ENCODE results near the gene MCF2L.
"Not testable (repeated sequence)": the region's sequence is repeated elsewhere in the genome, so short reads cannot be mapped to it uniquely, and the experiment has no call there.

The MCF2L gene

DNA sequence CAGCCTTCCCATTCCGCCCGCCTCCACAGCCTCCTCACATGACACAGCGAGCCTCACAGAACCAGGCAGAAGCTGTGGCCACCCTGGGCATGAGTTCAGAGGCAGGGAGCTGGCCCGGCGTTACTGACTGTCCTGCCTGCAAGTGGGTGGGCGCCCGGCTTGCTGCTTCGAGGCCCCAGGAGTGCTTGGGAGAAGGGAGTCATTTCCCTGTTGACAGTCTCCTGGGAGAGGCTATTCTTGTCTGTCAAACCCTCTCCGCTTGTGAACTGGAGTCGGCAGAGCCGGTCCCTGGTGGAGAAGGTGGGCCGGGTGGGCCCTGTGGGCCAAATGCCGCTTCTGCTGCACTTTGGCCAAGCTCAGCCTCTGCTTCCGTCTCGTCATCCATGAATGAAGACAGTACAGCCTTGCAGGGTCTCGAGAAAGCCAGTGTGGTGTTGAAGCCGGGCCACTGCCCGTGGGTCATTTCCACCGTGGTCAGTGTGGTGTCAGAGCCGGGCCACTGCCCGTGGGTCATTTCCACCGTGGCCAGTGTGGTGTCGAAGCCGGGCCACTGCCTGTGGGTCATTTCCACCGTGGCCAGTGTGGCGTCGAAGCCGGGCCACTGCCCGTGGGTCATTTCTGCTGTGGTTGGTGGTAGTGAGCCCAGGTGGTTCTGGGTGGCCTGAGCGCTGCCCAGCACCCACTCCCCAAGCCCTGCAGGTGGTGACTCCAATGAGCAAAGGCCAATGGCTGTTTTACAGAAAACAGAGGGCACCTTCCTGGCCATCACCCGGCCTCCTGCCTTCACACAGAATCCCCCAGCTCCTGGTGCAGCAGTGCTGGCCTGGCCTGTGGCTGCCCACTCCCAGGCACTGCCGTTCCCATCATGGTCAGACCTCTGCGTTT is 123.1 kb downstream of the MCF2L start:
- no peak for DNase-seq (ENCODE audit: low spot score)

DNA sequence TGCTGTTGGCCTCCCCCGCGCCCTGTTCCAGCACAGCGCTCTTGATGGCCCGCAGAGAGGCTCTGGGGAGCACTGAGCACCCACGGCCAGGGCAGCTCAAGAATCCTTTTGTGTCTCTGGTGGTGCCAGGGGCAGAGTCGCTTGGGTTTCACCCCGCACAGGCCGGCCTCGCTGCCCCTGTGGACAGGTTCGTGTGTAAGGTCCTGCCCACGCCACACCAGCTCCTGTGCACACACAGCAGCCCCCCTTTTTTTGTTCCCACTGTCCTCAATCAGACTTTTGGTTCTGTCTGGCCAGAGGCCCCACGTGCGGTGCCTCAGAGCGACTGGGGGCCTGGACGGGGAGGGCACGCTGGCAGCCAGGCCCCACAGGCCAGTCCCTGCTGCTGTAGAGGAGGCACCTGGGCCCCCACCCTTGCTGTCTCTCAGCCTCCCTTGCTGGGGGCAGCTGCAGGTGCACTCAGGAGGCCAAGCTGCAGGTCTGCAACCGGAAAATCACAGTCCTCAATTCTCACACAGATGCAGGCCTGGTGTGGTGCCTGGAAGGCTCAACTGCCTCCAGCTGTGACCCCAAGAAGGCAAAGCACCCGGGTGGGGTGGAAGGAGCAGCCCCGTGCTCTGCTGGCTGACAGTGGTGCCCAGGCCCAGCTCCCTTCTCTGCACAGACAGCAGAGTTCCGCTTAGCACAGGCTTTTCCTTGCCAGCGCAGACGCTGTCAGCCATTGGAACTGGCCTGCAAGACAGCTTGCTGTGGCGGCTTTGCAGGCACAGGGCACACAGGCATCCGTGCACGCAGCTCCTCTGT is 124.0 kb downstream of the MCF2L start:
- no peak for DNase-seq (ENCODE audit: low spot score)

DNA sequence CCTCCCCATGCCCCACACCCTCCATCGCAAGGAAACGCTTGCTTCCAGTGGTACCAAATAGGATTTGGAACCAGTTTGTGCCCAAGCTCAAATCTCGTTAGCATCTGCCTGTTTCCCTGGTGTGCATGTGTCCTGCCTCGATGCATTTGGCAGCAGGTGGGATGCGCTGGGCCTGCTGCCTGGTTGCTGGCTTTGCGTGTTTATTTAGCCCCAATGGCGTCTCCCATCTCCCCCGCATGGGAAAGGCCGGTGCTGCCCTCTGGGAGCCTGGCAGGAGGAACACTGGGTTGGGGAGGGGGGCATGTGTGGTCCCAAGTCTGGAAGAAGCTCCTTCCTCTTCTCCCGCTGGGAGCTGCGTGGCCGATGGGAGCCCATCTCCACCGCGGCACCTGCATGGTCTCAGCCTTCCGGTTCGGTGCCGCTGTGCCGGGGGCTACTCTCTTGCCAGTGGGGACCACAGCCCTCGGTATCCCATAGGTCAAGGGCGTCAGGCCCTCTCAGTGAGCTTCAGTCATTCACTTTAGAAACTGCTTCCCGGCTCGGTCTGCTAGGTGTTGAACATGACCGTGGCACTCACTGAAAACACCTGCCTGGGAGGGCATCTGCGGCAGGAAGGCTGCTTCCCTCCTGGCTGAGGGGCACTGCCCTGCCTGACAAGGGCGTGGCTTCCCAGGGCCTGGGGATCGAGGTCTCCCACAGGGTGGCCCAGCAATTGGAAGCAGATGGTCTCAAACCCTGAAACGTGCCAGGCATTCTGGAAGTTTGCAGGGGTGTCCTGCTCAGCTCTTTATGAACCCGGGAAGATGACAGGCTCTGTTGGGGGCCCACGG is 124.8 kb downstream of the MCF2L start:
- DNase-seq (ENCODE audit: low spot score), result no peak

DNA sequence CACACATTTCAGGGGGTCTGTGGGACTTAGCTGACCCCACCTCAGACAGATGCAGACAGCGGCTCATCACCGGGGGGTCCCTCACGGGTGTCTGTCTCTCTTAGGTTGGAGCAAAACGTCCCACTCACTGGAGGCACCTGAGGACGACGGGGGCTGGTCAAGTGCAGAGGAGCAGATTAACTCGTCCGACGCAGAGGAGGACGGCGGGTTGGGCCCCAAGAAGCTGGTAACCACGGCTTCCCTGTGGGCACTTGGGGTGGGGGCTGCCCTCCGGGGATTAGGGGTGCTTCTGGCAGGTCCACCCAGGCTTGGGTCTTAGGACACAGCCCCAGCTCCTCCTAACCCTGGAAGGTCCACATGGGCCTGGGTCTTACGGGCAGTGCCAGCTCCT is 125.4 kb downstream of the MCF2L start:
- no peak for DNase-seq (ENCODE audit: low spot score)

DNA sequence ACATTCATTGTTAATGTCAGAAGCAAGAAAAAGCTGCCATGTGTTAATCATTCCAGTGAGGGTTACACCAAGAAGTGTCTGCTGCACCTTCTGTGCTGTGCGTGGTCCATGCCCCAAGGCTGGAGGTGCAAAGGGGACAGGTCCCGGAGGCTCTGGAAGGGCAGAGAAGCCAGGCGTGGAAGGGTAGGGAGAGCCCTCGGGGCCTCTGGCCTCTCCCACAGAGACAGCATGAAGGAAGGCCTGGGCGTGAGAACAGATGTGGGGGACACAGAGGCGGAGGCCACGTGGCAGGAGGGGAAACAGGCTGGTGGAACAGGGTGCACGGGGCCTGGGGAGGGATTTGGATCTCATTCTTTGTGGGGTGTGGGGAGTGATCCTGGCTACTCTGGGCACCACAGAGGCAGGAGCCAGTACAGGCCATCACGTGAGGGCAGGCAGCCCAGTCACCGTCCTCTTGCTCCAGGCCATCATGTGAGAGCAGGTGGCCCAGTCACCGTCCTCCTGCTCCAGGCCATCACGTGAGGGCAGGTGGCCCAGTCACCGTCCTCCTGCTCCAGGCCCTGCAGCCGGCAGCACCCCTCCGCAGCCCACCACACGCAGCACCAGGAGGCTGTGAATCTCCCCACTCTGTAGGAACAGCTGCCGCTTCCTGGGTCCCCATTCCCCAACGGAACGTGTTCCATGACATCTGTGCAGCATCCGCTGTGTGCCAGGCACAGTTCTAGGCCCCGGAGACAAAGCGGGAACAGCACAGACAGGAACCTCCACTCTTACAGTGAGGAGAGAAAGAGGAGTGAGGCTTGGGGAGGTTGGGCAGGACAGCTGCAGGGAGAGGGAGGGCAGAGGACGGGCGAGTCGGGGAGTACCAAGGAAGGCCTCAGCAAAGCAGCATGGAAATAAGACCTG is 126.4 kb downstream of the MCF2L start:
- no peak for DNase-seq (ENCODE audit: low spot score)

DNA sequence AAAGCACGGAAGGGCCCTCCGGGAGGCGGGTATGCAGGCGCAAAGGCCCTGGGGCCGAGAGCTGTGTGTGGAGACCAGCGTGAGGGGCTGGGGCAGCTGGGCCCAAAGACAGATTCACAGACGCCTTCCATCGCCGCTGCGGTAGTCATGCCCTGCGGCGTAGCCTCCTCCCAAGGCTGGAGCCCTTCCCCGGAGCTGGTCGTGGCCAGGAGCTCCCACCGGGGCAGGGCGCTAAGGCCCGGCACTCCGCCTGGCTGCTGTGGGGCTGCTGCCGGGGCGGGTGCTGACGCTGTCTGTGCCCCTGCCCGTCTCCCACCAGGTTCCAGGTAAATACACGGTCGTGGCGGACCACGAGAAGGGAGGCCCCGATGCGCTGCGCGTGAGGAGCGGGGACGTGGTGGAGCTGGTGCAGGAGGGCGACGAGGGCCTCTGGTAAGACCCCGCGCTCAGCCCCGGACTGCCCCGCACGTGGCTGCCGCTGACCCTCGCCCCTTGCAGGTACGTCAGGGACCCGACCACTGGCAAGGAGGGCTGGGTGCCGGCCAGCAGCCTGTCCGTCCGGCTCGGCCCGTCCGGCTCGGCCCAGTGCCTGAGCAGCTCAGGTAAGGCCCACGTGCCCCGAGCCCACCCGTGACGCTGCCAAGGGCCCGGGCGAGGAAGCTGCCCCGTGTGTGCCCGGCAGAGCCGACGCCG is 127.2 kb downstream of the MCF2L start:
- no peak for DNase-seq (ENCODE audit: low spot score)

DNA sequence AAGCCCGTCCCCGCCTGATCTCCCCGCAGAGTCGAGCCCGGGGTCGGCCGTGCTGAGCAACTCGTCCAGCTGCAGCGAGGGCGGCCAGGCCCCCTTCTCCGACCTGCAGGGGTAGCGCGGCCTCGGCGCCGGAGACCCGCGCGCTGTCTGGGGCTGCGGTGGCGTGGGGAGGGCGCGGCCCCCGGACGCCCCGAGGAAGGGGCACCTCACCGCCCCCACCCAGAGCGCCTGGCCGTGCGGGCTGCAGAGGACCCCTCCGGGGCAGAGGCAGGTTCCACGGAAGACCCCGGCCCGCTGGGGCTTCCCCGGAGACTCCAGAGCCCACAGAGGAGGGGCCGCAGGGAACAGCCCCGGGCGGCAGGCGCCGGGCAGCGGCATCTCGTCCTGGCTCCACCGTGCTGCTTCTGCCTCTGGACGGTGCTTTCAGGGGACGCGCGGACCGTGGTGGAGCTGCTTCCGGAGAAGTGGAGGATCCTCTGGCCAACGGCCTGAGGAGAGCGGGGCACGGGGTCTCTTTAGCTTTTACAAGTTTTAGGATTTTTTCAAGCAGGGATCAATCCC is 127.8 kb downstream of the MCF2L start:
- DNase-seq (ENCODE audit: low spot score), result no peak

DNA sequence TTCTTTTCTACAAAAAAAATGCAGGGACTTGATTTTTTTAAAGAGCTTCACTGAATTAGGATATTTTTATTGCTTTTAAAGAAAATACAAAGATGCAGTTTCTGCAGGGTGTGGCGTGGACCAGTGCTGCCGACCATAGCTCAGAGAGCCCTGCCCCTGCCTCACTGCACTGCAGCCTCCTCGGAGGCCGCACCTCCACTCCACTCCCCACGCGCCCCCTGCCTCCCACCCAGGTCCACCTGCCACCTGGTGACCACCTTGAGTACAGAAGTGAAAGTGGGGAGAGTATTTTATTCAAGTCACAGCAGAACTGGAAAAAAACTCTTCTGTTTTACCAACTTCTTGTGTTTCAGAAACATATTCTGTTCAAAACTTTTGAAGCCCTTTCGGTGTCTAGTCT is 128.6 kb downstream of the MCF2L start:
- DNase-seq (ENCODE audit: low spot score), result no peak

DNA sequence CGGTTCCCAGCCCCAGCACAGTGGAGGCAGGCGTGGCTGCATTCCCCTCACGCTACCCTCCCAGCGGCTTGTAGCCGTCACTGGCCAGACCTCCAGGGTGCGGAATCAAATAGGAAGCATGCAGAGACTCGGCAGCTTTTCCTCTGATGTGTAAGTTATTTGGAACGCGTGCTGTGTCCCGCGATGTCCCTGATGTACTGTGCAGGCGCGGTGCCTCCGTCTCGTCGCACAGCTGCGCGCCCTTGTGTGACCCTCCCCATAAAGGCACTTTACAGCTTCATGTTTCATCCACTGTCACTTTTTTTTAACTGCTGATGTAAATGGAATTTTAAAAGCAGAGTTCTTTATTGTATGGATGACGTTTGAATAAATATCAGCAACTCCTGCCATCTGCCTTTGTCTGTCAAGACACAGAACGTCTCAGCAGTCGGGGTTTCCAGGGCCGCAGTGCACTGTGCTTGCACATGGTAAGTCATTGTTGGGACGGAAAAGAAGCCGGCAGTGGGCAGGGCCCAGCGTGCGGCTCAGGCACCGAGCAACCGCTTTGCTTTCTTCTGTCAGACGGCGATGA is 129.2 kb downstream of the MCF2L start:
- no peak for DNase-seq (ENCODE audit: low spot score)

DNA sequence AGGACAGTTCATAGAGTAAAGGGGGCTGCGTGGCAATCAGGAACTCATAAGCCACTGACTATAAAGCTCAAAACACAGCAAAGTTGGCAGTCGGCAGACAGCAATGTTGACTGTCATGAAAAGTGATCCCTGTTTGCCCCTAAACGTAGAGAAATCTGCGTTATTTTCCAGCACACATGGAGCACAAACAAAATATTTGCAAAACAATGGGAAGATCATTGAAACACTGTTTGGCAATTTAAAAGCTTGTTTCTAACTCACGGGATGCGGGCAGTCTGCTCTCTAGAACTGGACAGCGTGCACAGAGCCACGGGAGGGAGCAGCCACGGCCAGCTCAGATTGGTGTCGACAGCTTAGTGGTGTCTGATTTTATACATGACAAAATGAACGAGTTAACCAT is 130.1 kb downstream of the MCF2L start:
- no peak for DNase-seq (ENCODE audit: low spot score)

DNA sequence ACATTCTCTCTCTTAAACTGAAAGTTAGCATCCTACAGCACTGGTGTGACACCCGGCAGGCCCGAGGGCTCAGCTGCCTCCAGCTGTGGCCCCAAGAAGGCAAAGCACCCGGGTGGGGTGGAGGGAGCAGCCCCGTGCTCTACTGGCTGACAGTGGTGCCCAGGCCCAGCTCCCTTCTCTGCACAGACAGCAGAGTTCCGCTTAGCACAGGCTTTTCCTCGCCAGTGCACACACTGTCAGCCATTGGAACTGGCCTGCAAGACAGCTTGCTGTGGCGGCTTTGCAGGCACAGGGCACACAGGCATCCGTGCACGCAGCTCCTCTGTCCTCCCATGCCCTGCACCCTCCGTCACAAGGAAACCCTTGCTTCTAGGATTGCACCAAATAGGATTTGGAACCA is 133.3 kb downstream of the MCF2L start:
- DNase-seq (ENCODE audit: low spot score), result not testable (repeated sequence)

DNA sequence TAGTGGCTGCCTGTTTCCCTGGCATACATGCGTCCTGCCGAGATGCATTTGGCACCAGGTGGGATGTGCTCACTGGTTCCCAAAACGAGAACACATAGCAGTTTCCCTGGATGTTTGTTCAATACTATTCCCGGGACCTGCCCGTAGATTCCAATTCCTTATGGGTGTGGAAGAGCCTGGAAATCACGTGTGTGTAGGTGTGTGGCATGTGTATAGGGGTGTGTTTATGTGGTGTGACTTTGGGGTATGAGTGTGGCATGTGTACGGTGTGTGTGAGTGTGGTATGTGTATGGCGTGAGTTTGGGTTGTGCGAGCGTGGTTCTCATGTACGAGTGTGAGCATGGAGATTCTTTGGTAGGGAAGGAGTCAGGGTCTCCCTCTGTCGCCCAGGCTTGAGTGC is 133.7 kb downstream of the MCF2L start:
- DNase-seq (ENCODE audit: low spot score), result no peak

DNA sequence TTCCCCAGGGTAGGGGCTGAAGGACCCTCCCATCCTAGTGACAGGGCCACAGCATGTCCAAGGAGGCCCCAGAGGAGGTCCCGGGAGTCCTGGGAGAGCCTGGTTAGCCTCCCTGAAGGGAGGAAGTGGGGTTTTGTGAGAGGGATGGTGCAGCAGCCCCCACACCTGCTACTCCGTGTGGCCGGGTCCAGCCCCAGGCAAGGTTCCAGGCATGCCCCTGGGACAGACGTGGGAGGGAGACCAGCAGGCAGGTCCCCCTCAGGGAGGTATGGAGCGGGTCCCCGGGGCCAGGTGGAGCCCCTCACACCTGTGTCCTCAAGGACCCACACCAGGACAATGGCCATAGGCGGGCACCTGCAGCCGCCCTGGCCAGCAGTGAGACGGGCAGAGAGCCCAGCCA is 134.6 kb downstream of the MCF2L start:
- no peak for DNase-seq (ENCODE audit: low spot score)

DNA sequence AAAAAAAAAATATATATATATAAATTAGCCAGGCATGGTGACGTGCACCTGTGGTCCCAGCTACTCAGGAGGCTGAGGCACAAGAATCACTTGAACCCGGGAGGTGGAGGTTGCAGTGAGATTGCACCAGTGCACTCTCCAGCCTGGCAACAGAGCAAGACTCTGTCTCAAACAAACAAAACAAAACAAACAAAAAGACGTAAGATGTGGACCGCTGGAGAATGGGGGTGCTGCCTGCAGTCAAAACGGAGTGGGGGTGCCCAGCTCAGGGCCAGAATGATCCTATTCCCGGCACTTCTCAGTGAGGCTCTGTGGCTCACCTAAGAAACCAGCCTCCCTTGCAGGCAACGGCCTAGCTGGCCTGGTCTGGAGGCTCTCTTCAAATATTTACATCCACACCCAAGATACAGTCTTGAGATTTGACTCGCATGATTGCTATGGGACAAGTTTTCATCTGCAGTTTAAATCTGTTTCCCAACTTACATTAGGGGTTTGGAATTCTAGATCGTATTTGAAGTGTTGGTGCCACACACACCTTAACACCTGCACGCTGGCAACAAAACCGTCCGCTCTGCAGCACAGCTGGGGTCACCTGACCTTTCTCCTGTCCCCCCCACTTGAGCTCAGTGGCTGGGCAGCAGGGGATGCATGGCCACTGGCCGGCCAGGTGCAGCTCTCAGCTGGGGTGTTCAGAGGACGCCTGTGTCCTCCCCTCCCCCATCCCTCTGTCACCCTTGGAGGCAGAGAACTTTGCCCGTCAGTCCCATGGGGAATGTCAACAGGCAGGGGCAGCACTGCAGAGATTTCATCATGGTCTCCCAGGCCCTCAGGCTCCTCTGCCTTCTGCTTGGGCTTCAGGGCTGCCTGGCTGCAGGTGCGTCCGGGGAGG is 136.3 kb downstream of the MCF2L start, which contains the start of gene F7:
Gene F7, plus strand, starts transcription at position 760 of the 889 bp plus-strand sequence. Its CDS starts 51 bp downstream, at position 811.
- DNase-seq (ENCODE audit: low spot score), result no peak

DNA sequence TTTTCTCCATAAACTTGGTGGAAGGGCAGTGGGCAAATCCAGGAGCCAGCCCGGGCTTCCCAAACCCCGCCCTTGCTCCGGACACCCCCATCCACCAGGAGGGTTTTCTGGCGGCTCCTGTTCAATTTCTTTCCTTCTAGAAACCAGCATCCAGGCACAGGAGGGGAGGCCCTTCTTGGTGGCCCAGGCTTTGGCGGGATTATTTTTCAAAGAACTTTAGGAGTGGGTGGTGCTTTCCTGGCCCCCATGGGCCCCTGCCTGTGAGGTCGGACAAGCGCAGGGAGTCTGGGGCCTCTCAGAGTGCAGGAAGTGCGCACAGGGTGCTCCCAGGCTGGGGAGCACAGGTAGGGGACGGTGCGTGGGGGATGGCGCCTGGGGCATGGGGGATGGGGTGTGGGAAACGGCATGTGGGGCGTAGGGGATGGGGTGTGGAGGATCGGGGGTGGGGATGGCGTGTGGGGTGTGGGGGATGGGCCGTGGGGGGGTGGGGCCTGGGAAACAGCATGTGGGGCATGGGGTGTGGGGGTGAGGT is 137.0 kb downstream of the MCF2L start:
- no peak for DNase-seq (ENCODE audit: low spot score)

DNA sequence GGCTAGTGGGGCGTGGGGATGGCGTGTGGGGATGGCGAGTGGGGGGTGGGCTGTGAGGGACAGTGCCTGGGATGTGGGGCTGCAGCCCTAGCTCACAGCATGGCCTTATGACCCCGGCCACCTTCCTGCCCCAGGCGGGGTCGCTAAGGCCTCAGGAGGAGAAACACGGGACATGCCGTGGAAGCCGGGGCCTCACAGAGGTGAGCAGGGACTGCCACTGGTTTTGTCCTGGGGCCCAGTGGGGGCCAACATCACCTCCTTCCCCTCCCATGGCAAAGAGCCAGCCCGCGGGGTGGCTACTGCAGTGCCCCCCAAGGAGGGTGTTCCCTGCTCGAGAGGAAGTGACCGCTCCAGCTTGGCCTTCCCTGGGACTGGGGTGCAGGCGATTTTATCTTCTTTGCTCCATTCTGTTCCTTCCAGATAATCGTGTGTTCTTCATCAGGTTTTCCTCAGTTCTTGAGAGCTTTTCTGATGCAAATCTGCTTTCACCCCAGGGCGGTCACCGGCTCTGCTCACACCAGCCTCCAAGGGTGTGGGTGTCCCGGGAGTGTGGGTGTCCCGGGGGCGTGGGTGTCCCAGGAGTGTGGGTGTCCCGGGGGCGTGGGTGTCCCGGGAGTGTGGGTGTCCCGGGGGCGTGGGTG is 137.8 kb downstream of the MCF2L start:
- no peak for DNase-seq (ENCODE audit: low spot score)

DNA sequence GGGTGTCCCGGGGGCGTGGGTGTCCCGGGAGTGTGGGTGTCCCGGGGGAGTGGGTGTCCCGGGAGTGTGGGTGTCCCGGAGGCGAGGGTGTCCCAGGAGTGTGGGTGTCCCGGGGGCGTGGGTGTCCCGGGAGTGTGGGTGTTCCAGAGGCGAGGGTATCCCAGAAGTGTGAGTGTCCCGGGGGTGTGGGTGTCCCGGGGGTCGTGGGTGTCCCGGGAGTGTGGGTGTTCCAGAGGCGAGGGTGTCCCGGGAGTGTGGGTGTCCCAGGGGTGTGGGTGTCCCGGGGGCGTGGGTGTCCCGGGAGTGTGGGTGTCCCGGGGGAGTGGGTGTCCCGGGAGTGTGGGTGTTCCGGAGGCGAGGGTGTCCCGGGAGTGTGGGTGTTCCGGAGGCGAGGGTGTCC is 139.5 kb downstream of the MCF2L start:
- DNase-seq (ENCODE audit: low spot score), result not testable (repeated sequence)
